ENCODE measurements around the gene TUBB6. TPM values are rescaled to one million over a fixed set of nuclear protein-coding genes. Genes with fewer than 3 reads are reported as not detected.

The TUBB6 gene
- total RNA-seq, 4 donors from 2014 or later: 61.0 to 164 (median 108) TPM

- intact Hi-C loops (cut with DNase I; ENCODE audit: low total_unique reads) (no loop called here), in situ Hi-C loops (cut with MboI; ENCODE audit: low pct_ligation_motif_present in 1 of 4, low pct_unique_long_range_greater_than_20kb in 1 of 4, low sequenced_read_pairs in 3 of 4) (no loop called here)
- 79 to 83% methylated on average over 2 to 5 of the region's 5 CpGs for WGBS, 2 donors (ENCODE audit: low coverage in 1 of 2)
- H3K27me3 ChIP-seq: no peaks in the 10 kb centered on the region
- H3K9me3 ChIP-seq: no peaks in the 10 kb centered on the region
- H3K27ac ChIP-seq: peak overlapping the region in 3 of 4 donors; percentile 68 to 85 (median 70)
- DNase-seq: no peak
- peaks cover 4 to 42% (median 28%) of the 10 kb centered on the region in 4 donors for H3K4me1 ChIP-seq
- peaks cover 0 to 5% (median 0%) of the 10 kb centered on the region in 4 donors for H3K36me3 ChIP-seq
- H3K4me3 ChIP-seq: no peak overlapping the region
- TF ChIP-seq CTCF (IDR thresholded peaks at IDR 0.05): no peak
Observed at GRCh38 chr18:12318857-12319256, 10.8 kb downstream of the TUBB6 start.

GRCh38 chr18:12321333-12321732 is 13.3 kb downstream of the TUBB6 start:
- no peak for DNase-seq
- no peak overlapping the region for H3K4me3 ChIP-seq
- 57 to 73% methylated on average over 1 to 4 of the region's 4 CpGs for WGBS, 2 donors (ENCODE audit: low coverage in 1 of 2)
- H3K9me3 ChIP-seq: no peaks in the 10 kb centered on the region
- peaks cover 0 to 21% (median 5%) of the 10 kb centered on the region in 4 donors for H3K36me3 ChIP-seq
- no peaks in the 10 kb centered on the region for H3K27me3 ChIP-seq
- H3K4me1 ChIP-seq: peaks cover 0 to 18% (median 15%) of the 10 kb centered on the region in 4 donors
- in situ Hi-C loops (cut with MboI; ENCODE audit: low pct_ligation_motif_present in 1 of 4, low pct_unique_long_range_greater_than_20kb in 1 of 4, low sequenced_read_pairs in 3 of 4) (no loop called here), intact Hi-C loops (cut with DNase I; ENCODE audit: low total_unique reads) (no loop called here)
- TF ChIP-seq CTCF (IDR thresholded peaks at IDR 0.05): no peak
- no peak for TF ChIP-seq POLR2AphosphoS5 (IDR thresholded peaks at IDR 0.05)
- no peak for TF ChIP-seq POLR2A (IDR thresholded peaks at IDR 0.05)
- no peak for TF ChIP-seq EP300 (IDR thresholded peaks at IDR 0.05; ENCODE audit: low read depth)
- no peak overlapping the region for H3K27ac ChIP-seq

GRCh38 chr18:12324991-12325725 is 17.1 kb downstream of the TUBB6 start:
- no peak overlapping the region for H3K4me3 ChIP-seq
- no peaks in the 10 kb centered on the region for H3K4me1 ChIP-seq
- H3K36me3 ChIP-seq: peaks cover 0 to 30% (median 10%) of the 10 kb centered on the region in 4 donors
- no peaks in the 10 kb centered on the region for H3K9me3 ChIP-seq
- H3K27ac ChIP-seq: no peak overlapping the region
- no peak for DNase-seq
- 98% methylated on average over 55 of the region's 58 CpGs; no CpG with 5 or more reads in 1 of the 2 donors for WGBS, 2 donors (ENCODE audit: low coverage in 1 of 2)
- in situ Hi-C loops (cut with MboI; ENCODE audit: low pct_ligation_motif_present in 1 of 4, low pct_unique_long_range_greater_than_20kb in 1 of 4, low sequenced_read_pairs in 3 of 4): no loop called here
- no peaks in the 10 kb centered on the region for H3K27me3 ChIP-seq
- intact Hi-C loops (cut with DNase I; ENCODE audit: low total_unique reads): no loop called here
- TF ChIP-seq EP300 (IDR thresholded peaks at IDR 0.05; ENCODE audit: low read depth) (no peak), POLR2A (IDR thresholded peaks at IDR 0.05) (no peak), POLR2AphosphoS5 (IDR thresholded peaks at IDR 0.05) (peak in 1 of 3 donors; percentile 7), CTCF (IDR thresholded peaks at IDR 0.05) (no peak)

GRCh38 chr18:12325726-12326245 is 17.7 kb downstream of the TUBB6 start:
- intact Hi-C loops (cut with DNase I; ENCODE audit: low total_unique reads): no loop called here
- Histone ChIP-seq H3K4me3 (no peak overlapping the region), H3K9me3 (no peaks in the 10 kb centered on the region), H3K27me3 (no peaks in the 10 kb centered on the region), H3K27ac (no peak overlapping the region), H3K4me1 (no peaks in the 10 kb centered on the region), H3K36me3 (peaks cover 0 to 30% (median 10%) of the 10 kb centered on the region in 4 donors)
- no peak for TF ChIP-seq POLR2A (IDR thresholded peaks at IDR 0.05)
- TF ChIP-seq EP300 (IDR thresholded peaks at IDR 0.05; ENCODE audit: low read depth): no peak
- TF ChIP-seq CTCF (IDR thresholded peaks at IDR 0.05): no peak
- TF ChIP-seq POLR2AphosphoS5 (IDR thresholded peaks at IDR 0.05): no peak
- 90 to 95% methylated on average over 2 to 29 of the region's 29 CpGs for WGBS, 2 donors (ENCODE audit: low coverage in 1 of 2)
- in situ Hi-C loops (cut with MboI; ENCODE audit: low pct_ligation_motif_present in 1 of 4, low pct_unique_long_range_greater_than_20kb in 1 of 4, low sequenced_read_pairs in 3 of 4): no loop called here
- no peak for DNase-seq

All from transverse colon (tissue), 4 donors.